KMS-11 (cell line): ENCODE measurements around the gene CLP1.

Experiments used
- H2AFZ ChIP-seq: fragments of 200-600 bp; sonication (generic); 2 replicates; pipeline ENCODE4 v1.6.1; 2016; ENCODE audit warnings: antibody characterized with exemption, mixed run types, low read depth
- H3K27ac ChIP-seq: fragments of 200-600 bp; sonication (generic); 2 replicates; pipeline ENCODE4 v1.6.1; 2016; ENCODE audit warnings: mild to moderate bottlenecking, mixed run types
- H3K27me3 ChIP-seq: fragments of 200-600 bp; sonication (generic); 2 replicates; pipeline ENCODE4 v1.6.1; 2017; ENCODE audit warnings: mild to moderate bottlenecking, low read depth, mixed run types, moderate library complexity; ENCODE audit not compliant: insufficient read depth
- H3K36me3 ChIP-seq: fragments of 200-600 bp; sonication (generic); 2 replicates; pipeline ENCODE4 v1.6.1; 2017; ENCODE audit warnings: mild to moderate bottlenecking, mixed run types; ENCODE audit not compliant: insufficient read depth
- H3K4me1 ChIP-seq: fragments of 200-600 bp; sonication (generic); 2 replicates; pipeline ENCODE4 v1.6.1; 2016; ENCODE audit warnings: mild to moderate bottlenecking, low read depth, mixed run types; ENCODE audit not compliant: poor library complexity, severe bottlenecking
- H3K4me2 ChIP-seq: fragments of 200-600 bp; sonication (generic); 2 replicates; pipeline ENCODE4 v1.7.0; 2016; ENCODE audit warnings: mild to moderate bottlenecking, mixed run types
- H3K4me3 ChIP-seq: fragments of 200-600 bp; sonication (generic); IDR thresholded peaks from 2 replicates; pipeline ENCODE4 v1.6.1; 2017; ENCODE audit warnings: low read depth, low read length, mixed read lengths; ENCODE audit not compliant: insufficient read depth
- H3K79me2 ChIP-seq: fragments of 200-600 bp; sonication (generic); 2 replicates; pipeline ENCODE4 v1.6.1; 2016; ENCODE audit warnings: low read depth, mixed run types; ENCODE audit not compliant: insufficient read depth
- H3K9ac ChIP-seq: fragments of 200-600 bp; sonication (generic); 2 replicates; pipeline ENCODE4 v1.6.1; 2016; ENCODE audit warnings: mild to moderate bottlenecking, mixed run types
- H4K20me1 ChIP-seq: fragments of 200-600 bp; sonication (generic); 2 replicates; pipeline ENCODE4 v1.6.1; 2016; ENCODE audit warnings: mild to moderate bottlenecking, mixed run types; ENCODE audit not compliant: insufficient read depth
- TF ChIP-seq, protein P1 (sequence below): fragments of 200-600 bp; sonication (generic); conservative IDR thresholded peaks from 2 replicates; pipeline ENCODE4 v1.6.1; 2017; ENCODE audit warnings: low read depth, mild to moderate bottlenecking, antibody characterized with exemption, low read length, moderate library complexity, mixed read lengths

Gene CLP1

DNA sequence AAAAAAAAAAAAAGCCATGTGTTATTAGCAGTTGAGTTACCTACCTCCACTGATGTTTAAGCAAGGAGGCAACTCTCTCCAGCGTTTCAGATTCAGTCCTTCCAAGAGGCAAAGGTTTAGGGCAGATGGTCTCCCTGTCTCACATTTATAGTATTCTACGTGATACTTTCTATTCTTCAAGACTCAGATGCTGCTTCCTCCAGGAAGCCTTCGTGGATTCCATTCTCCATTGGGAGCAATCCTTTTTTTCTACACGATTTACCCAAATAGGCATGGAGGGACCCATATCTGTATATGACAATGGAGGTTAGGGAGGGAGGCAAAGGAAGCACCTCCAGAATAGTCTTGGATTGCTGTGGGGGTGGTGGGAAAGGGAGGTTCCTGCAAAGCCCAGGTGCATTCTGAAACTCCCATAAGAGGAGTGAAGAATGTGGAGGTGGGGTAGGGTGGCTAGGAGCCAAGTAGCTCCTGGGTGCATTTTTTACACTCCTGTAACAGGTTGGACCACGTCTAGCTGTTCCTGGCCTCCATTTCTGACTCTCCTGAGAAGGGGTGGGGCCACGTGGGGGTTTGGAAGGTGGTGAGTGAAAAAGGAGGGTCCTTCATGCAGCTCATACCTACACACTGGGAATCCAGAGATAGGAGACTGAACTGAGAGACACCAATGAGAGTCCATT, 24.0 kb upstream of the CLP1 start:
- no peaks in the 10 kb centered on the region for H3K4me1 ChIP-seq
- H4K20me1 ChIP-seq: no peaks in the 10 kb centered on the region
- no peaks in the 10 kb centered on the region for H3K36me3 ChIP-seq
- H3K4me2 ChIP-seq: no peak overlapping the region
- TF ChIP-seq, protein P1, sequence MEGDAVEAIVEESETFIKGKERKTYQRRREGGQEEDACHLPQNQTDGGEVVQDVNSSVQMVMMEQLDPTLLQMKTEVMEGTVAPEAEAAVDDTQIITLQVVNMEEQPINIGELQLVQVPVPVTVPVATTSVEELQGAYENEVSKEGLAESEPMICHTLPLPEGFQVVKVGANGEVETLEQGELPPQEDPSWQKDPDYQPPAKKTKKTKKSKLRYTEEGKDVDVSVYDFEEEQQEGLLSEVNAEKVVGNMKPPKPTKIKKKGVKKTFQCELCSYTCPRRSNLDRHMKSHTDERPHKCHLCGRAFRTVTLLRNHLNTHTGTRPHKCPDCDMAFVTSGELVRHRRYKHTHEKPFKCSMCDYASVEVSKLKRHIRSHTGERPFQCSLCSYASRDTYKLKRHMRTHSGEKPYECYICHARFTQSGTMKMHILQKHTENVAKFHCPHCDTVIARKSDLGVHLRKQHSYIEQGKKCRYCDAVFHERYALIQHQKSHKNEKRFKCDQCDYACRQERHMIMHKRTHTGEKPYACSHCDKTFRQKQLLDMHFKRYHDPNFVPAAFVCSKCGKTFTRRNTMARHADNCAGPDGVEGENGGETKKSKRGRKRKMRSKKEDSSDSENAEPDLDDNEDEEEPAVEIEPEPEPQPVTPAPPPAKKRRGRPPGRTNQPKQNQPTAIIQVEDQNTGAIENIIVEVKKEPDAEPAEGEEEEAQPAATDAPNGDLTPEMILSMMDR: no peak
- H3K27me3 ChIP-seq: no peaks in the 10 kb centered on the region
- H3K27ac ChIP-seq: no peak overlapping the region
- H3K4me3 ChIP-seq: no peak overlapping the region
- no peak overlapping the region for H3K9ac ChIP-seq
- H3K79me2 ChIP-seq: no peaks in the 10 kb centered on the region
- H2AFZ ChIP-seq: no peak overlapping the region

DNA sequence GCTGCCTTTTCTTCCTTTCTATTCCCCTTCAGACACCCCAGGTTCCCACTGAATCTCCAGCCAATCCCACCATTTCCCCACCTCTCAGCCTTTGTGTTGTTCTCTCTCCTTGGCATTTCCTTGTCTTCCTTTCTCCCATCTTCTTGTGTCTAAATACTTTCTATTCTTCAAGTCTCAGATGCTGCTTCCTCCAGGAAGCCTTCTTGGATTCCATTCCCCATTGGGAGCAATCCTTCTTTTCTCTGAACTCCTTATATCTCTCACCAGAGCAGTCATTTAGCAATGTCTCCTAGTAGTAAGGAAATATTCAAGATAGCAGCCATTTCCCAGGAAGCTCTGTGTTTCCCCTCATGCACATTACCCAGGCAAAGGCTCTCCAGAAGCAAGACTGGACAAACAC, 23.3 kb upstream of the CLP1 start:
- H3K36me3 ChIP-seq: no peaks in the 10 kb centered on the region
- no peak overlapping the region for H3K4me2 ChIP-seq
- no peaks in the 10 kb centered on the region for H3K27me3 ChIP-seq
- TF ChIP-seq, protein P1: no peak
- no peaks in the 10 kb centered on the region for H3K79me2 ChIP-seq
- H2AFZ ChIP-seq: no peak overlapping the region
- no peak overlapping the region for H3K9ac ChIP-seq
- H3K4me3 ChIP-seq: no peak overlapping the region
- H3K27ac ChIP-seq: no peak overlapping the region
- H4K20me1 ChIP-seq: no peaks in the 10 kb centered on the region
- no peaks in the 10 kb centered on the region for H3K4me1 ChIP-seq

DNA sequence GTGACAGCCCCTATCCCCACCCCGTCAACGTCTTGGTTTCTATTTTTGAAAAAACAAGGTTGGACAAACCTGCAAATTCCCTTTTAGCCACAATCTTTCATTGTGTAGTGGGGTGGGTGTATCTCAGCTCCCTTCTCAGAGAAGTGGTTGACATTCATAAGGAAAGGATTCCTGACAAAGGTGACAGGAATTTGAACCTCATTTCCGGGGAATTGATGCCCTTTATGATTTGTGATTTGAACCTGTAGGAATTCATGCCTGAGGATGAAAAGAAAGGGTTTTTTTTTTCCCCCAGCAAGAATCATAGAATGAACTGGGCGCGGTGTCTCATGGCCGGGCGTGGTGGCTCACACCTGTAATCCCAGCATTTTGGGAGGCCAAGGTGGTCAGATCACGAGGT, 22.3 kb upstream of the CLP1 start:
- no peak overlapping the region for H3K4me2 ChIP-seq
- TF ChIP-seq, protein P1: no peak
- H3K4me3 ChIP-seq: no peak overlapping the region
- no peaks in the 10 kb centered on the region for H3K4me1 ChIP-seq
- no peaks in the 10 kb centered on the region for H3K36me3 ChIP-seq
- H3K9ac ChIP-seq: no peak overlapping the region
- H3K27ac ChIP-seq: no peak overlapping the region
- H3K79me2 ChIP-seq: no peaks in the 10 kb centered on the region
- no peaks in the 10 kb centered on the region for H4K20me1 ChIP-seq
- no peaks in the 10 kb centered on the region for H3K27me3 ChIP-seq
- no peak overlapping the region for H2AFZ ChIP-seq

DNA sequence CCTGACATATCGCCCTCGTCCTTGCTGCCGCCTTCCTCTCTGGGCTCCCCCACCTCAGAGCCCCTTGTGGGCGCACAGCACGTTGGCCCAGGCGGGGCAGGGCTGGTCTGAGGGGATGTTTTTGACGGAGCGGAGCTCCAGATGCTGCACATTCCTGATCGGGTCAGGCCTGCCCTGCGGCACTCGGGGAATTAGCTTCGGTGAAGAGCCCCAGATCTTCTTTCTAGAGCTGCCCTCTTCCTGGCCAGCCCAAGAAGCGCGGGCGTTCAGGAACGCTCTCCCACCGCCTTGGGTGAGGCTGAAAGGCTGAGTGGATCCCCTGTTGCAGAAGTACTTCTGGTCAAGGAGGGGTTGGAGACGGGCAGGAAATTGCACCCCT, 19.9 kb upstream of the CLP1 start:
- no peaks in the 10 kb centered on the region for H3K27me3 ChIP-seq
- no peak overlapping the region for H3K4me2 ChIP-seq
- H3K36me3 ChIP-seq: no peaks in the 10 kb centered on the region
- no peak overlapping the region for H3K27ac ChIP-seq
- no peaks in the 10 kb centered on the region for H4K20me1 ChIP-seq
- H3K4me3 ChIP-seq: no peak overlapping the region
- H3K9ac ChIP-seq: no peak overlapping the region
- H3K4me1 ChIP-seq: no peaks in the 10 kb centered on the region
- H2AFZ ChIP-seq: no peak overlapping the region
- H3K79me2 ChIP-seq: no peaks in the 10 kb centered on the region
- TF ChIP-seq, protein P1: no peak
